GM13976 (cell line): ENCODE results near the gene RNF40.

Experiments used
- DNase-seq: peaks from one replicate; pipeline ENCODE4 v3.0.0; 2012; ENCODE audit warnings: low spot score
- CTCF ChIP-seq: IDR thresholded peaks from 2 replicates; pipeline ENCODE4 v1.5.1; 2012; ENCODE audit warnings: borderline replicate concordance, mild to moderate bottlenecking; ENCODE audit not compliant: insufficient read depth; ENCODE audit errors: extremely low read depth, missing control alignments, control extremely low read depth
- in situ Hi-C: fragments of 300-500 bp; cut with MboI; formaldehyde crosslinking; loops from one replicate; pipeline ENCODE4 v1.12.0; 2022; ENCODE audit warnings: low sequenced_read_pairs, mixed read lengths, inconsistent platforms; ENCODE audit not compliant: unreplicated experiment

The RNF40 gene

GRCh38 chr16:30722443-30722842 is 39.7 kb upstream of the RNF40 start:
- TF ChIP-seq CTCF, result peak; percentile 36
- no peak for DNase-seq
- in situ Hi-C loops, result no loop called here

GRCh38 chr16:30722916-30723315 is 39.2 kb upstream of the RNF40 start:
- no peak for DNase-seq
- in situ Hi-C loops, result no loop called here
- no peak for TF ChIP-seq CTCF

GRCh38 chr16:30723725-30724355 is 38.3 kb upstream of the RNF40 start:
- DNase-seq, result no peak

GRCh38 chr16:30724641-30725417 is 37.3 kb upstream of the RNF40 start:
- in situ Hi-C loops, result no loop called here
- TF ChIP-seq CTCF, result no peak
- DNase-seq, result no peak

More at GRCh38 chr16:30723725-30724355, 38.3 kb upstream of the RNF40 start:
- no peak for TF ChIP-seq CTCF
- in situ Hi-C loops, result no loop called here

GRCh38 chr16:30725418-30725792 is 36.7 kb upstream of the RNF40 start:
- no peak for DNase-seq
- TF ChIP-seq CTCF, result no peak
- in situ Hi-C loops, result no loop called here

- no peak for TF ChIP-seq CTCF
- in situ Hi-C loops, result no loop called here
- no peak for DNase-seq
Measured at GRCh38 chr16:30728321-30728720, 33.8 kb upstream of the RNF40 start.
